ENCODE measurements around the gene ASB18. TPM values are rescaled to one million over a fixed set of nuclear protein-coding genes. Genes with fewer than 3 reads are reported as not detected.
"Not testable (repeated sequence)": the region's sequence is repeated elsewhere in the genome, so short reads cannot be mapped to it uniquely, and the experiment has no call there.

The ASB18 gene
- total RNA-seq, 2 donors from 2014 or later, result not detected

GRCh38 chr2:236294647-236295046 lies 30.4 kb upstream of the ASB18 start:
- DNase-seq, result no peak
- H3K36me3 Mint-ChIP-seq (ENCODE audit: low read depth), result peaks cover 5% of the 10 kb centered on the region
- no peak for ATAC-seq
- no peak overlapping the region for H3K4me3 Mint-ChIP-seq
- peaks cover 2% of the 10 kb centered on the region for H3K4me1 Mint-ChIP-seq
- no peaks in the 10 kb centered on the region for H3K9me3 ChIP-seq (ENCODE audit: control insufficient read depth, low read length, poor library complexity, severe bottlenecking)
- H3K27ac Mint-ChIP-seq, result no peak overlapping the region
- peaks cover 55% of the 10 kb centered on the region for H3K27me3 Mint-ChIP-seq

GRCh38 chr2:236293241-236293810 lies 29.1 kb upstream of the ASB18 start:
- Mint-ChIP-seq H3K27me3 (peaks cover 49% of the 10 kb centered on the region), H3K27ac (no peak overlapping the region), H3K4me3 (no peak overlapping the region), H3K36me3 (ENCODE audit: low read depth) (peaks cover 5% of the 10 kb centered on the region), H3K4me1 (peaks cover 2% of the 10 kb centered on the region)
- H3K9me3 ChIP-seq (ENCODE audit: control insufficient read depth, low read length, poor library complexity, severe bottlenecking), result no peaks in the 10 kb centered on the region
- no peak for DNase-seq
- no peak for ATAC-seq

- H3K27ac Mint-ChIP-seq, result no peak overlapping the region
- H3K27me3 Mint-ChIP-seq, result peaks cover 52% of the 10 kb centered on the region
- no peak for ATAC-seq
- no peak for DNase-seq
- peaks cover 5% of the 10 kb centered on the region for H3K36me3 Mint-ChIP-seq (ENCODE audit: low read depth)
- H3K9me3 ChIP-seq (ENCODE audit: control insufficient read depth, low read length, poor library complexity, severe bottlenecking), result no peaks in the 10 kb centered on the region
- peaks cover 2% of the 10 kb centered on the region for H3K4me1 Mint-ChIP-seq
- H3K4me3 Mint-ChIP-seq, result no peak overlapping the region
Measured at GRCh38 chr2:236291911-236292310, 27.7 kb upstream of the ASB18 start.

DNA sequence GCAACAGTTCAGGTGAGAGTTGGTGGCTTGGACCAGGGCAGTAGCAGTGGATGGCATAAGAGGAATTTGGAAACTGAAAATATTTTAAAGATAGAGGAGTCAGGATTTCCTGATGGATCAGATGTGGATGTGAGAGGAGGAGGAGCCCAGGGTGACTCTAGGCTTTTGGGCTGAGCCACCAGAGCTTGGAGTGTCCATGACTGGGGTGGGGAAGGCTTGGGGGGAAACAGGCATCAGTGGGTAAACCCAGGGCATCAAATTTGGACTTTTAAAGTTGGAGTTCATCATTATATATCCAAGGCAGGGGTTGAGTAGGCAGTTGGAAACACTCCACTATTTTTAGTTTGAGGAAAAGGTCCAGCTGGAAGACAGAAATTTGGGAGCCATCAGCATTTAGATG lies 27.3 kb upstream of the ASB18 start:
- ATAC-seq (no peak), DNase-seq (no peak)
- H3K27ac Mint-ChIP-seq, result no peak overlapping the region
- H3K36me3 Mint-ChIP-seq (ENCODE audit: low read depth), result peaks cover 5% of the 10 kb centered on the region
- no peak overlapping the region for H3K4me3 Mint-ChIP-seq
- H3K9me3 ChIP-seq (ENCODE audit: control insufficient read depth, low read length, poor library complexity, severe bottlenecking), result no peaks in the 10 kb centered on the region
- peaks cover 53% of the 10 kb centered on the region for H3K27me3 Mint-ChIP-seq
- peaks cover 2% of the 10 kb centered on the region for H3K4me1 Mint-ChIP-seq

DNA sequence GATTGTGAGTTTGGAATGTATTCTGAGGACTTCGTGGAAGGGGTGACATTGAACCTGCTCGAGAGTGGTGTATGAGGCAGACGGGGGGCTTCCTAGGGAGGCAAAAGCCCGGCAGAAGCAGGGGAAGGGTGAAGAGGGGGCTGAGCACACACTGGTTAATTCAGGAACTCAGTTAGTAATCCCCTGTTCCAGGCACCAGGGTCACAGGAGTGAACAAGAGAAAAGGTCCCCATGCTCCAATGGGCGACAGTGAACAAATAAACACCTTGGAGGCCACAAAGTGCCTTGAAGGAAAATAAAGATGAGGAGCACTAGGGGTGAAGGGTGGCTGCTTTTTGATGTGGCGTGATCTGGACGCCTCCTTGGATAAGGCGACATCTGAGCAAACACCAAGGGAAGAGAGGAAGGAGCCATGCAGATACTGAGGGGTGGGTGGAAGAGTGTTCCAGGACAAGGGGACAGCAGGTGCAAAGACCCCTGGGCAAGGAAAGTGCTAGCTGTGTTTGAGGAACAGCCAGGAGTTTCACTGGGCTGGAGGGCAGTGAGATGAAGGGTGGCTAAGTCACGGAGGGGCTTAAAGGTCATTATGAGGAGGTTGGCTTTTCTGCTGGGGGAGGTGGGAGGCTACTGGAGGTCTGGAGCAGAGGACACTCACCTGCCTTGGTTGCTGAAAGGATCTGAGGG lies 26.7 kb upstream of the ASB18 start:
- peaks cover 48% of the 10 kb centered on the region for H3K27me3 Mint-ChIP-seq
- H3K36me3 Mint-ChIP-seq (ENCODE audit: low read depth), result peaks cover 5% of the 10 kb centered on the region

DNA sequence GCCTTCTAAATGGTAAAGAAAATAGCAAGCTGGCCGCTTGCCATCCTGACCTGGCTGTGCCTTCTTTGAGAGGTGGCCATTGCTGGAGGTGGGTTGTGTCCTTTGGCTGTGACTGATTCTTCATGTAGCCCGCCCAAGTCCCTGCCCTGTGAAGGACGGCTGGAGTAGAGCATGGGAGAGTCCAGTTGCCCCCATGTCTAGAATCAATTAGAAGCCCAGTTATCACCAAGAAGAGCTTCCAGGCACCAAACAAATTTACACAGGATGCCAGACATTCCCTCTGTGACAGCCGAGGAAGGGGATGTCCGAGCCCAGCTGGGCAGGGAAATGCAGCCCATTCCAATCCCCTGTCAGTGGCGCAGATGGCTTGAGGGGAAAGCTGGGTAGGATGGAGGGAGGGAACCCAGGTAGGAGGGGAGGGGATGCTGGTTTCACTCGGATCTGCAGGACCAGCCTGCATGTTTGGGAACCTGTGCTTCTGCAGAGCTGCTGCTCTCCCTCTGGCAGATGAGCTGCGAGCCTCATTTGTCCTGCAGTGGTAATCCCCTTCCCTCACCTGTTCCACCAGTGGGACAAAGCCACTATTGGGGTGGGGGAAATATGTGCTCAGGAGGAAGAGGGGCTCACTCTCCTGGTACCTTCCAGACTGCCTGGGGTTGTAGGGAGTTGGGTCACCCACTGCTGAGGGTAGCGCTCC lies 25.7 kb upstream of the ASB18 start:
- no peak overlapping the region for H3K4me3 Mint-ChIP-seq
- no peak overlapping the region for H3K27ac Mint-ChIP-seq
- ATAC-seq, result no peak
- peaks cover 39% of the 10 kb centered on the region for H3K27me3 Mint-ChIP-seq
- no peak for DNase-seq
- no peaks in the 10 kb centered on the region for H3K9me3 ChIP-seq (ENCODE audit: control insufficient read depth, low read length, poor library complexity, severe bottlenecking)
- peaks cover 2% of the 10 kb centered on the region for H3K4me1 Mint-ChIP-seq
- H3K36me3 Mint-ChIP-seq (ENCODE audit: low read depth), result peaks cover 5% of the 10 kb centered on the region

More for the DNA sequence above, 26.7 kb upstream of the ASB18 start:
- Mint-ChIP-seq H3K4me3 (no peak overlapping the region), H3K4me1 (peaks cover 2% of the 10 kb centered on the region), H3K27ac (no peak overlapping the region)
- no peaks in the 10 kb centered on the region for H3K9me3 ChIP-seq (ENCODE audit: control insufficient read depth, low read length, poor library complexity, severe bottlenecking)
- DNase-seq, result no peak
- ATAC-seq, result no peak

DNA sequence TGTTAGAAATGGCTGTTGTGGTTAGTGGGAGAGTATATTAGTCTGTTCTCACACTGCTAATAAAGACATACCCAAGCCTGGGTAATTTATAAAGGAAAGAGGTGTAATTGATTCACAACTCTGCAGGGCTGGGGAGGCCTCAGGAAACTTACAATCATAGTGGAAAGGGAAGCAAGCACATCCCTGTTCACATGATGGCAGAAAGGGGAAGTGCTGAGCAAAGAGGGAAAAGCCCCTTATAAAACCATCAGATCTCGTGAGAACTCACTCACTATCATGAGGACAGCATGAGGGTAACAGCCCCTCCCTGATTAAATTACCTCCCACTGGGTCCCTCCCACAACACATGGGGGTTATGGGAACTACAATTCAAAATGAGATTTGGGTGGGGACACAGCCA lies 24.2 kb upstream of the ASB18 start:
- not testable (repeated sequence) for H3K27ac Mint-ChIP-seq; H3K9me3 ChIP-seq (ENCODE audit: control insufficient read depth, low read length, poor library complexity, severe bottlenecking); H3K36me3 Mint-ChIP-seq (ENCODE audit: low read depth); H3K4me1 Mint-ChIP-seq; ATAC-seq; H3K4me3 Mint-ChIP-seq; DNase-seq
- H3K27me3 Mint-ChIP-seq, result peaks cover 34% of the 10 kb centered on the region

GRCh38 chr2:236287656-236288055 lies 23.4 kb upstream of the ASB18 start:
- Mint-ChIP-seq H3K4me1 (peaks cover 2% of the 10 kb centered on the region), H3K27me3 (peaks cover 34% of the 10 kb centered on the region), H3K36me3 (ENCODE audit: low read depth) (peaks cover 5% of the 10 kb centered on the region), H3K27ac (no peak overlapping the region), H3K4me3 (no peak overlapping the region)
- DNase-seq (no peak), ATAC-seq (no peak)
- no peaks in the 10 kb centered on the region for H3K9me3 ChIP-seq (ENCODE audit: control insufficient read depth, low read length, poor library complexity, severe bottlenecking)

DNA sequence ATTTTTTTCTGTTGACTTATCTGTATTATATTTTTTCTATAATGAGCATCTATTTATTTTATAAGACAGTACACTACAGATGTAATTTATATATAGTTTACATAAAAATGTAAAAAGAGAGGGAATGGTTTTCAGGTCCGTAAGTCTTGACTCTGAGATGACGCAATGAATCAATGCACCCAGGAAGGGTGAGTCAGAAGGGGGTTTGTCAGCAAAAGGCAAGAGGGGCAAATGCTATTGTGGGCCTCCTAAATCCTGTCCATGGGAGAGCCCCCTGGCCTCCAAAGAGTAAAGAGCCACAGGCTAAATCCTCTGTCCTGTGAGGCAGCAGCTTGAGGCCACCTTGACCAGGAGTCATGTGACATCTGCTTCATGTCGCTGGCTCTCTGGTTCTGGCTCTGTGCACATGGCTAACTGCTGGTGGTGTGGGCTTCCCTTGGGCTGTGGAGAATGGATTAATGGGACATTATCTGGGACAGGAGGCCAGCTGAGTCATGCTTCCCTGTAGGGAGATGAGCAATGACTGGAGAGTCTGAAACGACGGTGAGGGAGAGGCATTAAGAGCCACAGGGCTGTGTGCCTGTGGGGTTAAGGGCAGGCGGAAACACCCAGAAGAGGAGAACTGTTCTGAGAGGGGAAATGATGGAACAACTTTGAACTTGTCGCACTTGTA lies 22.8 kb upstream of the ASB18 start:
- H3K9me3 ChIP-seq (ENCODE audit: control insufficient read depth, low read length, poor library complexity, severe bottlenecking), result no peaks in the 10 kb centered on the region
- peaks cover 5% of the 10 kb centered on the region for H3K36me3 Mint-ChIP-seq (ENCODE audit: low read depth)
- H3K4me1 Mint-ChIP-seq, result peaks cover 2% of the 10 kb centered on the region
- no peak for ATAC-seq
- H3K27ac Mint-ChIP-seq, result no peak overlapping the region
- H3K4me3 Mint-ChIP-seq, result no peak overlapping the region
- H3K27me3 Mint-ChIP-seq, result peaks cover 38% of the 10 kb centered on the region
- no peak for DNase-seq

DNA sequence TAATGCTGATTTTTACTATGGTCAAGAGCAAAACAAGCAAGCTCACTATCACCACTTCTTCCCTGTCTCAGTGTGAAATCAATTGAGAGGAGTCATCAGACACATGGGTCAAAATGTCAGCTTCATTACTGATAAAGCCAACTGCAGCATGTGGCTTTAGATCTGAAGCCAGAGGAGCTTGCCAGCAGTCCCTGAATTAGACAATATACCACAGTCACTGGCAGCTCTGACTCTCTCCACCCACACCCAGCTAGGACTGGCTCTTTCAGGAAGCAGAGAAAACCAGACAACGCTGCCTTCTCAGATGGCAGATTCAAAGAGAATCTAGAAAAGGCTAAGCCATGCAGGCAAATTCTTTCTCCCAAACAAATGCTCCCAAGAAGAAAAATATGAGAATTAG lies 20.0 kb upstream of the ASB18 start:
- H3K4me1 Mint-ChIP-seq, result no peaks in the 10 kb centered on the region
- H3K27me3 Mint-ChIP-seq, result peaks cover 27% of the 10 kb centered on the region
- H3K27ac Mint-ChIP-seq, result no peak overlapping the region
- no peak overlapping the region for H3K4me3 Mint-ChIP-seq
- ATAC-seq (no peak), DNase-seq (no peak)
- H3K9me3 ChIP-seq (ENCODE audit: control insufficient read depth, low read length, poor library complexity, severe bottlenecking), result no peaks in the 10 kb centered on the region
- H3K36me3 Mint-ChIP-seq (ENCODE audit: low read depth), result no peaks in the 10 kb centered on the region

DNA sequence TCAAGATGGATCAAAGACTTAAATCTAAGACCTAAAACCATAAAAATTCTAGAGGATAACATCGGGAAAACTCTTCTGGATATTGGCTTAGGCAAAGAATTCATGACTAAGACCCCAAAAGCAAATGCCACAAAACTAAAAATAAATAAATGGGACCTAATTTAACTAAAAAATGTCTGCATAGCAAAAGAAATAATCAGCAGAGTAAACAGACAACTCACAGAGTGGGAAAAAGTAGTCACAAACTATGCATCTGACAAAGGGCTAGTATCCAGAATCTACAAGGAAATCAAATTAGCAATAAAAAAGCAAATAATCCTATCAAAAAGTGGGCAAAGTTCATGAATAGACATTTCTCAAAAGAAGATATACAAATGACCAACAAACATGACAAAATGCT lies 18.2 kb upstream of the ASB18 start:
- H3K4me3 Mint-ChIP-seq, result no peak overlapping the region
- no peaks in the 10 kb centered on the region for H3K36me3 Mint-ChIP-seq (ENCODE audit: low read depth)
- DNase-seq (no peak), ATAC-seq (no peak)
- H3K4me1 Mint-ChIP-seq, result no peaks in the 10 kb centered on the region
- no peaks in the 10 kb centered on the region for H3K9me3 ChIP-seq (ENCODE audit: control insufficient read depth, low read length, poor library complexity, severe bottlenecking)
- H3K27me3 Mint-ChIP-seq, result peaks cover 26% of the 10 kb centered on the region
- H3K27ac Mint-ChIP-seq, result no peak overlapping the region

DNA sequence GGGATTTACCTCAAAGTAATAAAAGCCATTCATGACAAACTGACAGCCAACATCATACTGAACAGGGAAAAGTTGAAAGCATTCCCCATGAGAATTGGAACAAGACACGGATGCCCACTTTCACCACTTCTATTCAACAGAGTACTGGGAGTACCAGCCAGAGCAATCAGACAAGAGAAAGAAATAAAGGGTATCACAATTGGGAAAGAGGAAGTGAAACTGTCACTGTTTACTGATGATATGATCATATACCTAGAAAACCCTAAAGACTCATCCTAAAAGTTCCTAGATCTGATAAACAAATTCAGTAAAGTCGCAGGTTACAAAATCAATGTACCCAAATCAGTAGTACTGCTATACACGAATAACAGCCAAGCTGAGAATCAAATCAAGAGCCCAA lies 17.2 kb upstream of the ASB18 start:
- H3K4me1 Mint-ChIP-seq, result no peaks in the 10 kb centered on the region
- no peak overlapping the region for H3K27ac Mint-ChIP-seq
- ATAC-seq (no peak), DNase-seq (no peak)
- no peaks in the 10 kb centered on the region for H3K36me3 Mint-ChIP-seq (ENCODE audit: low read depth)
- H3K9me3 ChIP-seq (ENCODE audit: control insufficient read depth, low read length, poor library complexity, severe bottlenecking), result no peaks in the 10 kb centered on the region
- H3K27me3 Mint-ChIP-seq, result peaks cover 29% of the 10 kb centered on the region
- no peak overlapping the region for H3K4me3 Mint-ChIP-seq

GRCh38 chr2:236273126-236273525 lies 8.9 kb upstream of the ASB18 start:
- no peaks in the 10 kb centered on the region for H3K9me3 ChIP-seq (ENCODE audit: control insufficient read depth, low read length, poor library complexity, severe bottlenecking)
- DNase-seq, result no peak
- no peak for ATAC-seq
- Mint-ChIP-seq H3K4me3 (no peak overlapping the region), H3K4me1 (no peaks in the 10 kb centered on the region), H3K36me3 (ENCODE audit: low read depth) (no peaks in the 10 kb centered on the region), H3K27ac (no peak overlapping the region), H3K27me3 (peaks cover 36% of the 10 kb centered on the region)
